ENCODE results near the gene PSD2.

DNA sequence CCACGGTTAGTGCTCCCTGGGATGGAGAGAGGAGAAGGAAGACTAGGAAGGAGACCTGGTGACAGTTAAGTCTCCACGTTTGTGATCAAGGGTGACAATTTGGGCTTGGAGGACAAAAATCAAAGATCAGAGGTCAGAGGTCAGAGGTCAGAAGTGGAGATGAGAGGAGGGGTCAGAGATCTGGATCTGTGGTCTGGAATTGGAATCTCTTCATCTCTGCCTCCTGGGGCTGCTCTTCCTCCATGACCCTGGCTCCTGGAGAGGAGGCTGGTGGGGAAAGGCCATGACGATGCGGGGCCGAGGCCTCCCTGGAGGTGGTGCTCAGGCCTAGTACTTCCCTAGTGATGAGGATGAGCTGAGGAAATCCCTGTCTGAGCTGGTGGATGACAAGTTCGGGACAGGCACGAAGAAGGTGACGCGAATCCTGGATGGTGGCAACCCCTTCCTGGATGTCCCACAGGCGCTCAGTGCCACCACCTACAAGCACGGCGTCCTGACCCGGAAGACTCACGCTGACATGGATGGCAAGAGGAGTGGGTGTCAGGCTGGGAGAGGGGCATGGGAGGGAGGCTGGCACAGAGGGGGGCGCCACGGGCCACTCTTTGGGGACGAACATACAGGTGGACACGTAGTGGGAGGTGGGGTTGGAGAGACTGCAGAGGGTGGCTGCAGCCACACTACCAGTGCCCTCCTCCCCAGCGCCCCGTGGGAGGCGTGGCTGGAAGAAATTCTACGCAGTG lies 41.0 kb downstream of the PSD2 start:
- TF ChIP-seq JUNB (IDR thresholded peaks at IDR 0.05) (no peak), HDAC6 (IDR thresholded peaks at IDR 0.05; ENCODE audit: unreplicated experiment) (no peak), YBX1 (IDR thresholded peaks at IDR 0.05) (no peak), ZBED1 (IDR thresholded peaks at IDR 0.05; ENCODE audit: borderline replicate concordance) (no peak), SRF (IDR thresholded peaks at IDR 0.05; ENCODE audit: low read depth in 2 of 2, low read length in 2 of 2) (no peak), BRCA1 (IDR thresholded peaks at IDR 0.05; ENCODE audit: low read depth, low read length) (no peak)
- TF ChIP-seq, protein P1, sequence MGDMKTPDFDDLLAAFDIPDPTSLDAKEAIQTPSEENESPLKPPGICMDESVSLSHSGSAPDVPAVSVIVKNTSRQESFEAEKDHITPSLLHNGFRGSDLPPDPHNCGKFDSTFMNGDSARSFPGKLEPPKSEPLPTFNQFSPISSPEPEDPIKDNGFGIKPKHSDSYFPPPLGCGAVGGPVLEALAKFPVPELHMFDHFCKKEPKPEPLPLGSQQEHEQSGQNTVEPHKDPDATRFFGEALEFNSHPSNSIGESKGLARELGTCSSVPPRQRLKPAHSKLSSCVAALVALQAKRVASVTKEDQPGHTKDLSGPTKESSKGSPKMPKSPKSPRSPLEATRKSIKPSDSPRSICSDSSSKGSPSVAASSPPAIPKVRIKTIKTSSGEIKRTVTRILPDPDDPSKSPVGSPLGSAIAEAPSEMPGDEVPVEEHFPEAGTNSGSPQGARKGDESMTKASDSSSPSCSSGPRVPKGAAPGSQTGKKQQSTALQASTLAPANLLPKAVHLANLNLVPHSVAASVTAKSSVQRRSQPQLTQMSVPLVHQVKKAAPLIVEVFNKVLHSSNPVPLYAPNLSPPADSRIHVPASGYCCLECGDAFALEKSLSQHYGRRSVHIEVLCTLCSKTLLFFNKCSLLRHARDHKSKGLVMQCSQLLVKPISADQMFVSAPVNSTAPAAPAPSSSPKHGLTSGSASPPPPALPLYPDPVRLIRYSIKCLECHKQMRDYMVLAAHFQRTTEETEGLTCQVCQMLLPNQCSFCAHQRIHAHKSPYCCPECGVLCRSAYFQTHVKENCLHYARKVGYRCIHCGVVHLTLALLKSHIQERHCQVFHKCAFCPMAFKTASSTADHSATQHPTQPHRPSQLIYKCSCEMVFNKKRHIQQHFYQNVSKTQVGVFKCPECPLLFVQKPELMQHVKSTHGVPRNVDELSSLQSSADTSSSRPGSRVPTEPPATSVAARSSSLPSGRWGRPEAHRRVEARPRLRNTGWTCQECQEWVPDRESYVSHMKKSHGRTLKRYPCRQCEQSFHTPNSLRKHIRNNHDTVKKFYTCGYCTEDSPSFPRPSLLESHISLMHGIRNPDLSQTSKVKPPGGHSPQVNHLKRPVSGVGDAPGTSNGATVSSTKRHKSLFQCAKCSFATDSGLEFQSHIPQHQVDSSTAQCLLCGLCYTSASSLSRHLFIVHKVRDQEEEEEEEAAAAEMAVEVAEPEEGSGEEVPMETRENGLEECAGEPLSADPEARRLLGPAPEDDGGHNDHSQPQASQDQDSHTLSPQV (IDR thresholded peaks at IDR 0.05): no peak
- TF ChIP-seq, protein P2, sequence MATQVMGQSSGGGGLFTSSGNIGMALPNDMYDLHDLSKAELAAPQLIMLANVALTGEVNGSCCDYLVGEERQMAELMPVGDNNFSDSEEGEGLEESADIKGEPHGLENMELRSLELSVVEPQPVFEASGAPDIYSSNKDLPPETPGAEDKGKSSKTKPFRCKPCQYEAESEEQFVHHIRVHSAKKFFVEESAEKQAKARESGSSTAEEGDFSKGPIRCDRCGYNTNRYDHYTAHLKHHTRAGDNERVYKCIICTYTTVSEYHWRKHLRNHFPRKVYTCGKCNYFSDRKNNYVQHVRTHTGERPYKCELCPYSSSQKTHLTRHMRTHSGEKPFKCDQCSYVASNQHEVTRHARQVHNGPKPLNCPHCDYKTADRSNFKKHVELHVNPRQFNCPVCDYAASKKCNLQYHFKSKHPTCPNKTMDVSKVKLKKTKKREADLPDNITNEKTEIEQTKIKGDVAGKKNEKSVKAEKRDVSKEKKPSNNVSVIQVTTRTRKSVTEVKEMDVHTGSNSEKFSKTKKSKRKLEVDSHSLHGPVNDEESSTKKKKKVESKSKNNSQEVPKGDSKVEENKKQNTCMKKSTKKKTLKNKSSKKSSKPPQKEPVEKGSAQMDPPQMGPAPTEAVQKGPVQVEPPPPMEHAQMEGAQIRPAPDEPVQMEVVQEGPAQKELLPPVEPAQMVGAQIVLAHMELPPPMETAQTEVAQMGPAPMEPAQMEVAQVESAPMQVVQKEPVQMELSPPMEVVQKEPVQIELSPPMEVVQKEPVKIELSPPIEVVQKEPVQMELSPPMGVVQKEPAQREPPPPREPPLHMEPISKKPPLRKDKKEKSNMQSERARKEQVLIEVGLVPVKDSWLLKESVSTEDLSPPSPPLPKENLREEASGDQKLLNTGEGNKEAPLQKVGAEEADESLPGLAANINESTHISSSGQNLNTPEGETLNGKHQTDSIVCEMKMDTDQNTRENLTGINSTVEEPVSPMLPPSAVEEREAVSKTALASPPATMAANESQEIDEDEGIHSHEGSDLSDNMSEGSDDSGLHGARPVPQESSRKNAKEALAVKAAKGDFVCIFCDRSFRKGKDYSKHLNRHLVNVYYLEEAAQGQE (IDR thresholded peaks at IDR 0.05; ENCODE audit: low read depth, low read length): no peak

All from GM12878 (cell line).